Calu3 (cell line): ENCODE measurements around the gene LKAAEAR1. TPM values are rescaled to one million over a fixed set of nuclear protein-coding genes. Genes with fewer than 3 reads are reported as not detected.

Experiments
- BruUV-seq: library from RNA; stranded (reverse); fragments of 400-500 nt; replicated peaks from 2 replicates; lab custom pipeline; 2021; lab: Mats Ljungman, UMichigan
- CTCF ChIA-PET: fragments of 300-600 bp; sonication (Branson Sonifier 250); formaldehyde crosslinking; loops from one replicate; lab custom pipeline; 2022; ENCODE audit warnings: antibody characterized with exemption; lab: Charles Lee
- DNase-seq: peaks from one replicate; pipeline ENCODE4 v3.0.0; 2022
- H3K27ac Mint-ChIP-seq: one replicate; pipeline ENCODE4 v1.8.0; 2022; ENCODE audit warnings: mixed read lengths; ENCODE audit not compliant: unreplicated experiment
- H3K27me3 Mint-ChIP-seq: one replicate; pipeline ENCODE4 v1.8.0; 2022; ENCODE audit warnings: mixed read lengths; ENCODE audit not compliant: unreplicated experiment
- H3K36me3 Mint-ChIP-seq: one replicate; pipeline ENCODE4 v1.8.0; 2022; ENCODE audit warnings: mild to moderate bottlenecking, moderate library complexity, mixed read lengths; ENCODE audit not compliant: insufficient read depth, unreplicated experiment
- H3K4me1 Mint-ChIP-seq: one replicate; pipeline ENCODE4 v1.8.0; 2022; ENCODE audit warnings: mild to moderate bottlenecking, low read depth, mixed read lengths; ENCODE audit not compliant: unreplicated experiment
- H3K4me3 Mint-ChIP-seq: one replicate; pipeline ENCODE4 v1.8.0; 2022; ENCODE audit warnings: mild to moderate bottlenecking, low read depth, moderate library complexity, mixed read lengths; ENCODE audit not compliant: unreplicated experiment
- H3K9me3 Mint-ChIP-seq: one replicate; pipeline ENCODE4 v1.8.0; 2022; ENCODE audit warnings: low read depth, mixed read lengths; ENCODE audit not compliant: unreplicated experiment
- intact Hi-C: fragments of 100-400 bp; cut with micrococcal nuclease; formaldehyde crosslinking; loops from one replicate; pipeline ENCODE4 v1.10.0; 2022; ENCODE audit not compliant: unreplicated experiment
- total RNA-seq: library from RNA; stranded (reverse); gene quantifications from 2 replicates; pipeline ENCODE4 v1.2.3, GENCODE V29; 2022
- TF ChIP-seq, protein P1 (sequence below): fragments of 200-600 bp; IDR thresholded peaks from one replicate; pipeline ENCODE4 v1.8.0; 2022; ENCODE audit warnings: antibody characterized with exemption; ENCODE audit not compliant: unreplicated experiment

Gene LKAAEAR1
- total RNA-seq, 1 experiment from 2014 or later, result not detected

DNA sequence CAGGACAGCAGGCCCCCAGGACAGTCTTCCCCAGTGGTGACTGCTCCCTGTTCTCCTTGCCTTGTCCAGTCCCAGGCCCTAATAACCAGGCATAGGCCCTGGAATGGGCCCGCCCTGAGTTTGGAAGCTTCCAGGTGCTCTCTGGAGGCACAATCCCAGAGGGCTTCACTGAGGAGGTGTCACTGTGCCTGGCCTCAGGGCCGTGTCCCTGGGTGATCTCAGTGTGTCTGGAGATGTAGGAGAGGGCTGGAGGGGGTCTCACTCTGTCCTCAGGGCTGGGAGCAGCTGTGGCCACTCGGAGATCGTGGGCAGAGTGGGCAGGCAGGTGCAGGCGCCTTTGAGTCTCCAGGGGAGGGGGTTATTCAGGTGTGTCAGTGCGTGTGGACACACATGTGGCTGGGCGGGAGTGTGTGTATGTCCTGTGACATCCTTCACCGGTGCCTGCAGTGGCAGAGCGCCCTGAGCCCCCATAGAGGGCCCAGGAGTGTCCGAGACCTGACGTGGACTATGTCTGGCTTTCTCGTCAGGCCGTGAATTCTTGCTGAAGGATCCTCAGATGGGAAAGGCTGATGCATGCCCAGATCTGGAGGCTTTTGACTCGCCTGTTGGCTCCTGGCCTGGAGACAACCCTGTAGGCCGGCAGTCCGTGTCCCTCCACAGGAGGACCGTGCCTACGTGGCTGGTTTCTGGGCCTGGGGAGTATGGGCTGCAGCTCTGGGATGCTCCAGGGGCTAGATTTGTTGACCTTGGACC lies 28.7 kb upstream of the LKAAEAR1 start:
- DNase-seq, result no peak
- peaks cover 88% of the 10 kb centered on the region for H3K27me3 Mint-ChIP-seq
- no peak overlapping the region for H3K4me3 Mint-ChIP-seq
- no peak overlapping the region for H3K27ac Mint-ChIP-seq
- BruUV-seq, result no TSS peak
- TF ChIP-seq, protein P1, sequence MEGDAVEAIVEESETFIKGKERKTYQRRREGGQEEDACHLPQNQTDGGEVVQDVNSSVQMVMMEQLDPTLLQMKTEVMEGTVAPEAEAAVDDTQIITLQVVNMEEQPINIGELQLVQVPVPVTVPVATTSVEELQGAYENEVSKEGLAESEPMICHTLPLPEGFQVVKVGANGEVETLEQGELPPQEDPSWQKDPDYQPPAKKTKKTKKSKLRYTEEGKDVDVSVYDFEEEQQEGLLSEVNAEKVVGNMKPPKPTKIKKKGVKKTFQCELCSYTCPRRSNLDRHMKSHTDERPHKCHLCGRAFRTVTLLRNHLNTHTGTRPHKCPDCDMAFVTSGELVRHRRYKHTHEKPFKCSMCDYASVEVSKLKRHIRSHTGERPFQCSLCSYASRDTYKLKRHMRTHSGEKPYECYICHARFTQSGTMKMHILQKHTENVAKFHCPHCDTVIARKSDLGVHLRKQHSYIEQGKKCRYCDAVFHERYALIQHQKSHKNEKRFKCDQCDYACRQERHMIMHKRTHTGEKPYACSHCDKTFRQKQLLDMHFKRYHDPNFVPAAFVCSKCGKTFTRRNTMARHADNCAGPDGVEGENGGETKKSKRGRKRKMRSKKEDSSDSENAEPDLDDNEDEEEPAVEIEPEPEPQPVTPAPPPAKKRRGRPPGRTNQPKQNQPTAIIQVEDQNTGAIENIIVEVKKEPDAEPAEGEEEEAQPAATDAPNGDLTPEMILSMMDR, result no peak
- intact Hi-C loops, result no loop called here
- CTCF ChIA-PET, result no interaction called here
- no peaks in the 10 kb centered on the region for H3K9me3 Mint-ChIP-seq
- H3K36me3 Mint-ChIP-seq, result no peaks in the 10 kb centered on the region
- H3K4me1 Mint-ChIP-seq, result no peaks in the 10 kb centered on the region

DNA sequence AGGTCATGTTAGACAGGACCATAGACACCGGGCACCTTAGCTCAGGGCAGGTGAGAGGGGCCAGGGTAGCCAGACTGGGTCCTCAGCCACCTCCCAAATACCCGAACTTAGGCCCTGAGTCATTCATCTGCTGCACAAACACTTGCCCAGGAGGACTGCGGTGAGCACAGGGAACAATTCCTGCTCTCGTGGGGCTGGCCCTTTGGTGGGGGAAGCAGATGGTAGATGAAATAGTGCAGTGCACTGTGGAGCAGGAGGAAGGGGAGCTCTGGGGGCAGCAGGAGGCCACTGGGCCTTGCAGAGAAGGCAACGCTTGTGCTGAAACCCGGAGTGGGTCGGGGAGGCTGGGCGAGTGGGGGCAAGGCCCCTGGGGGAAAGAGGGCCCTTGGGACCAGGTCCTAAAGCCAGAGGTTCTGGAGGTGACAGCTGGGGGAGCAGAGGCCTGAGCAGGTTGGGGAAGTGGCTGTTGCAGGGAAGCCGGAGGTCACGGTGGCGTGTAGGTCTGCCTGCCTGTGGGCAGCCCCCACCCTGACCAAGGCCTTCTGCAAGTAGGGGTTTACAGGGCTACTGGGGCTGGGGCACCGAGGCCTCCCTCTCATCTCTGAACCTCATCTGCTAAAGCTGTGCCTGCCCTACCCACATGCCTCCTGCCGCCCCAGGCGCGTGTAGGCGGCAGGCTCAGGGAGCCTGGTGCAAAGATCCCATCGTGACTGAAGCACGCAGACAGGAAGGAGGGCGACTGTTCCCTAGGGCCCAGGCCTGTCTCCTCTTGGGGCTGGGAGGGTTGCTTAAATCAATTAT lies 27.8 kb upstream of the LKAAEAR1 start:
- no peaks in the 10 kb centered on the region for H3K36me3 Mint-ChIP-seq
- no peak overlapping the region for H3K27ac Mint-ChIP-seq
- no peak overlapping the region for H3K4me3 Mint-ChIP-seq
- DNase-seq, result peak; percentile 7
- TF ChIP-seq, protein P1, result no peak
- no TSS peak for BruUV-seq
- H3K27me3 Mint-ChIP-seq, result peaks cover 94% of the 10 kb centered on the region
- intact Hi-C loops, result no loop called here
- H3K9me3 Mint-ChIP-seq, result no peaks in the 10 kb centered on the region
- no peaks in the 10 kb centered on the region for H3K4me1 Mint-ChIP-seq
- CTCF ChIA-PET, result interaction anchor here (0.5 kb wide), 1 partner anchor 67 kb away, joined by 3 read pairs; no protein-coding TSS in a partner anchor

DNA sequence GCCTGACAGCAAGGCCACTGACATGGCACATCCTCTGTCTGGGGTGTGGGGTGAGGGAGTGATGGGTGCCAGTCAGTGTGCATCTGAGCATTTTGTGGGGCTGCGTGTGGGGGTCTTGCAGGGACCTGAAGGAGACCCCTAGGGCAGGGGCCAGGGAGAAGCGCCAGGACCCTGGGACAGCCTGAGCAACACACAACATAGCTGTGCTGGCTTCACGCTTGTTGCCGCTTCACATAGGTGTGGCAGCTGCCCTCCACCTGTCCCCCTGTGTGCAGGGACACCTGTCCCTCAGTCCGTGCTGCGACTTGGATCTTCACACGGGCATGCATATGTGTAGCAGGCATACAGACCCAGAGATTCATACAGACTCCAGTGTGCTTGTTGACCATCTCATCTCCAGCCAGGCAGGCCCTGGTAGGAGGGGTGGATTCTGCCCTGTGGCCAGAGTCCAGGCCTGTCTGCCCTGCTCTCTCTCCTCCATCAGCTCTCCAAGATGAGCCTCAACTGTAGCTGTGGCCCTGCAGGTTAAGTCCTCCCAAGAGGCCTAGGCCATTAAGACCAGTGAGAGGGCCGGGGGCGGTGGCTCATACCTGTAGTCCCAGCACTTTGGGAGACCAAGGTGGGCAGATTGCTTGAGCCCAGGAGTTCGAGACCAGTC lies 26.3 kb upstream of the LKAAEAR1 start:
- TF ChIP-seq, protein P1, result no peak
- intact Hi-C loops, result no loop called here
- H3K36me3 Mint-ChIP-seq, result peaks cover 5% of the 10 kb centered on the region
- H3K4me1 Mint-ChIP-seq, result no peaks in the 10 kb centered on the region
- no peak for DNase-seq
- CTCF ChIA-PET, result interaction anchor here (0.6 kb wide), 1 partner anchor 504 kb away, joined by 5 read pairs; no protein-coding TSS in a partner anchor
- H3K27me3 Mint-ChIP-seq, result peaks cover 94% of the 10 kb centered on the region
- BruUV-seq, result no TSS peak
- H3K27ac Mint-ChIP-seq, result no peak overlapping the region
- H3K4me3 Mint-ChIP-seq, result no peak overlapping the region
- no peaks in the 10 kb centered on the region for H3K9me3 Mint-ChIP-seq

DNA sequence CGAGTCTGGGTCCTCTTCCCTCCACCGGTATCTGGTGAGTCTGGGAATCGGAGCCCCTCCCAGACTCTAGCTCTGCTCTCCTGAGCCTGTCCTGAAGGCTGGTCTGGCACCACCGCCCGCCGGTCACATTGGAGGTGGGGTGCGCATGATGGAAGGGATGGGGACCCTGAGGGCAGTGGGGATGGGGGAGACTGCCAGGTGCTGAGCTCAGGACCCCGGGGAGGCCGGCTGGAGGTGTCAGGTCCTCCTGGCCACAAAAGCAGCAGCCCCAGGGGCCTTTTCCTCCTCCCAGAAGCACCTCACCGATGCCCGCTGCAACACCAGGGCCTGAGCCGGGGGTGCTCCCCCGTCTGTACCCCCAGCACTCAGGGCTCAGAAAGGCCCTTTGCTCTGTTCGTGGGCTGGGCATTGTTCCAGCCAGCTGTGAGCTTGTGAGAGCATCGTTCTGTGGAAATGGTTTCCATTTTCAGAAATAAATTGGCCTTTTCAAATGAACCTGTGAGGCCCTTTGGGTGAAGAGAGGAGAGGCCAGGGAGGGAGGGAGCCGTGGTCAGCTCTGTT lies 25.7 kb upstream of the LKAAEAR1 start:
- Mint-ChIP-seq H3K27me3 (peaks cover 94% of the 10 kb centered on the region), H3K9me3 (no peaks in the 10 kb centered on the region), H3K36me3 (peaks cover 5% of the 10 kb centered on the region), H3K27ac (no peak overlapping the region), H3K4me3 (no peak overlapping the region), H3K4me1 (no peaks in the 10 kb centered on the region)
- DNase-seq, result no peak
- TF ChIP-seq, protein P1, result no peak
- no TSS peak for BruUV-seq
- intact Hi-C loops, result no loop called here
- CTCF ChIA-PET, result no interaction called here
